Body of pancreas (tissue), 4 donors: ENCODE measurements around the gene CELSR1.

ENCODE experiments used
- POLR2A ChIP-seq, 3 donors: fragments of 450-650 bp; IDR thresholded peaks; one replicate each; pipeline ENCODE4 v1.6.1; 2016; ENCODE audit warnings: antibody characterized with exemption in 3 of 3, mild to moderate bottlenecking in 2 of 3
- TF ChIP-seq, protein P1 (sequence below), 7 experiments: fragments of 450-650 bp in 4 of 7; fragments of 200-600 bp in 3 of 7; sonication (generic) in 3 of 7; IDR thresholded peaks; one replicate each; pipeline ENCODE4 v1.5.1; 2016 to 2019; ENCODE audit warnings: antibody characterized with exemption in 7 of 7

DNA sequence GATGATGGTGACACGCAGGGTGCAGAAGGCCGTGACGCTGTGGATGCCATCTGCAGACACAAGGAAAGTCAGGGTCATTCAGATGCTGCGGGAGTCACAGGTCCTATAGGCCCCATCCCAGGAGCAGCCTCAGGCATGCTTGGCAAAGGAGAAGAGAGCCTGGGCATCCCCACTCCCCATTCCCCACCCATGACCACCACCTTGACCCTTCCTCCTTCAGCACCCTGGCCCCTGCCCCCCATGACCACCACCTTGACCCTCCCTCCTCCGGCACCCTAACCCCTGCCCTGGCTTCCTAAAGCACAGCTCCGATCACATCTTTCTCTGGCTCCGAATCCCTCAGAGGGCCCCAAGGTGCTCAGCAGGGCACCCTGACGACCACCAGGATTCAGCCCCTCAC, 73.1 kb downstream of the CELSR1 start:
- TF ChIP-seq, protein P1, sequence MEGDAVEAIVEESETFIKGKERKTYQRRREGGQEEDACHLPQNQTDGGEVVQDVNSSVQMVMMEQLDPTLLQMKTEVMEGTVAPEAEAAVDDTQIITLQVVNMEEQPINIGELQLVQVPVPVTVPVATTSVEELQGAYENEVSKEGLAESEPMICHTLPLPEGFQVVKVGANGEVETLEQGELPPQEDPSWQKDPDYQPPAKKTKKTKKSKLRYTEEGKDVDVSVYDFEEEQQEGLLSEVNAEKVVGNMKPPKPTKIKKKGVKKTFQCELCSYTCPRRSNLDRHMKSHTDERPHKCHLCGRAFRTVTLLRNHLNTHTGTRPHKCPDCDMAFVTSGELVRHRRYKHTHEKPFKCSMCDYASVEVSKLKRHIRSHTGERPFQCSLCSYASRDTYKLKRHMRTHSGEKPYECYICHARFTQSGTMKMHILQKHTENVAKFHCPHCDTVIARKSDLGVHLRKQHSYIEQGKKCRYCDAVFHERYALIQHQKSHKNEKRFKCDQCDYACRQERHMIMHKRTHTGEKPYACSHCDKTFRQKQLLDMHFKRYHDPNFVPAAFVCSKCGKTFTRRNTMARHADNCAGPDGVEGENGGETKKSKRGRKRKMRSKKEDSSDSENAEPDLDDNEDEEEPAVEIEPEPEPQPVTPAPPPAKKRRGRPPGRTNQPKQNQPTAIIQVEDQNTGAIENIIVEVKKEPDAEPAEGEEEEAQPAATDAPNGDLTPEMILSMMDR (IDR thresholded peaks at IDR 0.05): no peak
- no peak for TF ChIP-seq POLR2A (IDR thresholded peaks at IDR 0.05)
